Large intestine (tissue), 3 donors: ENCODE measurements around the gene CEP72. TPM values are rescaled to one million over a fixed set of nuclear protein-coding genes. Genes with fewer than 3 reads are reported as not detected.
"Not testable (repeated sequence)": the region's sequence is repeated elsewhere in the genome, so short reads cannot be mapped to it uniquely, and the experiment has no call there.

Source experiments
- DNase-seq, 2 donors: peaks; one replicate each; pipeline versions ENCODE4 v3.0.0 to v3.0.0-alpha.2; 2013
- H3K27ac ChIP-seq: one replicate; pipeline ENCODE4 v1.5.1; 2013; ENCODE audit warnings: low read length
- H3K27me3 ChIP-seq: 2 replicates; pipeline ENCODE4 v1.6.1; 2013; ENCODE audit warnings: low read length; ENCODE audit not compliant: control insufficient read depth, insufficient read depth
- H3K36me3 ChIP-seq: 2 replicates; pipeline ENCODE4 v1.6.1; 2013; ENCODE audit warnings: low read length; ENCODE audit not compliant: control insufficient read depth, insufficient read depth
- H3K4me1 ChIP-seq: one replicate; pipeline ENCODE4 v1.6.1; 2013; ENCODE audit warnings: low read length; ENCODE audit not compliant: control insufficient read depth, insufficient read depth
- H3K4me3 ChIP-seq: one replicate; pipeline ENCODE4 v1.5.1; 2013; ENCODE audit warnings: low read length
- H3K9me3 ChIP-seq: one replicate; pipeline ENCODE4 v1.6.1; 2013; ENCODE audit warnings: mild to moderate bottlenecking, low read depth, low read length, moderate library complexity; ENCODE audit not compliant: control insufficient read depth
- WGBS: methylation state at CpG from one replicate; pipeline ENCODE4 v1.1.5; 2013; ENCODE audit warnings: low lambda C conversion rate; ENCODE audit not compliant: insufficient coverage; 5-methylcytosine and 5-hydroxymethylcytosine counted together
- polyA plus RNA-seq: library from polyadenylated mRNA; unstranded; fragments of 120-200 nt; gene quantifications from one replicate; pipeline ENCODE4 v1.2.1, GENCODE V29; 2013

CEP72 gene
- polyA plus RNA-seq, 1 donor, result 8.5 TPM

- Histone ChIP-seq H3K9me3 (peaks cover 10% of the 10 kb centered on the region), H3K36me3 (no peaks in the 10 kb centered on the region), H3K4me3 (no peak overlapping the region), H3K4me1 (peaks cover 2% of the 10 kb centered on the region), H3K27ac (no peak overlapping the region), H3K27me3 (peaks cover 18% of the 10 kb centered on the region)
- no peak for DNase-seq
- no CpG with 5 or more reads among the region's 8 CpGs for WGBS
Measured at GRCh38 chr5:570886-571285, 41.3 kb upstream of the CEP72 start.

- Histone ChIP-seq H3K27me3 (peaks cover 14% of the 10 kb centered on the region), H3K36me3 (no peaks in the 10 kb centered on the region), H3K4me3 (no peak overlapping the region), H3K4me1 (no peaks in the 10 kb centered on the region), H3K9me3 (peaks cover 13% of the 10 kb centered on the region), H3K27ac (no peak overlapping the region)
- DNase-seq, result no peak
- WGBS, result no CpG with 5 or more reads among the region's 13 CpGs
Measured at GRCh38 chr5:571791-572190, 40.3 kb upstream of the CEP72 start.

GRCh38 chr5:572398-573019 lies 39.6 kb upstream of the CEP72 start:
- H3K4me3 ChIP-seq, result no peak overlapping the region
- no peak for DNase-seq
- WGBS, result no CpG with 5 or more reads among the region's 14 CpGs
- peaks cover 11% of the 10 kb centered on the region for H3K9me3 ChIP-seq
- peaks cover 8% of the 10 kb centered on the region for H3K27me3 ChIP-seq
- H3K36me3 ChIP-seq, result no peaks in the 10 kb centered on the region
- no peak overlapping the region for H3K27ac ChIP-seq
- H3K4me1 ChIP-seq, result no peaks in the 10 kb centered on the region

- H3K4me1 ChIP-seq, result no peaks in the 10 kb centered on the region
- H3K9me3 ChIP-seq, result peaks cover 8% of the 10 kb centered on the region
- no peaks in the 10 kb centered on the region for H3K36me3 ChIP-seq
- WGBS, result no CpG with 5 or more reads among the region's 12 CpGs
- H3K27me3 ChIP-seq, result peaks cover 2% of the 10 kb centered on the region
- DNase-seq, result no peak
- H3K4me3 ChIP-seq, result no peak overlapping the region
- no peak overlapping the region for H3K27ac ChIP-seq
Measured at GRCh38 chr5:573206-573605, 38.9 kb upstream of the CEP72 start.

- peaks cover 4% of the 10 kb centered on the region for H3K27me3 ChIP-seq
- no peaks in the 10 kb centered on the region for H3K36me3 ChIP-seq
- H3K9me3 ChIP-seq, result peaks cover 8% of the 10 kb centered on the region
- H3K4me1 ChIP-seq, result no peaks in the 10 kb centered on the region
- no CpG with 5 or more reads among the region's 16 CpGs for WGBS
- DNase-seq, result no peak
- no peak overlapping the region for H3K27ac ChIP-seq
- no peak overlapping the region for H3K4me3 ChIP-seq
Measured at GRCh38 chr5:573976-574375, 38.2 kb upstream of the CEP72 start.

GRCh38 chr5:574906-575305 lies 37.2 kb upstream of the CEP72 start:
- peaks cover 8% of the 10 kb centered on the region for H3K9me3 ChIP-seq
- H3K4me1 ChIP-seq, result no peaks in the 10 kb centered on the region
- no peak for DNase-seq
- H3K4me3 ChIP-seq, result no peak overlapping the region
- 80% methylated on average over 1 of the region's 16 CpGs for WGBS
- H3K27me3 ChIP-seq, result peaks cover 12% of the 10 kb centered on the region
- no peak overlapping the region for H3K27ac ChIP-seq
- H3K36me3 ChIP-seq, result no peaks in the 10 kb centered on the region

- H3K27ac ChIP-seq, result no peak overlapping the region
- WGBS, result 100% methylated on average over 2 of the region's 4 CpGs
- H3K36me3 ChIP-seq, result no peaks in the 10 kb centered on the region
- H3K9me3 ChIP-seq, result peaks cover 8% of the 10 kb centered on the region
- peaks cover 17% of the 10 kb centered on the region for H3K27me3 ChIP-seq
- H3K4me1 ChIP-seq, result no peaks in the 10 kb centered on the region
- DNase-seq, result no peak
- no peak overlapping the region for H3K4me3 ChIP-seq
Measured at GRCh38 chr5:575636-576035, 36.5 kb upstream of the CEP72 start.

GRCh38 chr5:577214-577613 lies 34.9 kb upstream of the CEP72 start:
- H3K4me3 ChIP-seq, H3K27ac ChIP-seq, H3K4me1 ChIP-seq, DNase-seq, H3K9me3 ChIP-seq, H3K36me3 ChIP-seq: not testable (repeated sequence)
- WGBS, result no CpG with 5 or more reads among the region's 2 CpGs
- peaks cover 19% of the 10 kb centered on the region for H3K27me3 ChIP-seq

GRCh38 chr5:577800-578199 lies 34.3 kb upstream of the CEP72 start:
- H3K4me3 ChIP-seq, result no peak overlapping the region
- H3K27me3 ChIP-seq, result peaks cover 19% of the 10 kb centered on the region
- H3K9me3 ChIP-seq, result peaks cover 8% of the 10 kb centered on the region
- no peaks in the 10 kb centered on the region for H3K36me3 ChIP-seq
- no peak overlapping the region for H3K27ac ChIP-seq
- H3K4me1 ChIP-seq, result no peaks in the 10 kb centered on the region
- no peak for DNase-seq

- Histone ChIP-seq H3K27me3 (peaks cover 19% of the 10 kb centered on the region), H3K9me3 (peaks cover 8% of the 10 kb centered on the region), H3K36me3 (no peaks in the 10 kb centered on the region), H3K27ac (no peak overlapping the region), H3K4me3 (no peak overlapping the region), H3K4me1 (no peaks in the 10 kb centered on the region)
- DNase-seq, result no peak
- no CpG with 5 or more reads among the region's 10 CpGs for WGBS
Measured at GRCh38 chr5:579211-579610, 32.9 kb upstream of the CEP72 start.

GRCh38 chr5:579746-580366 lies 32.3 kb upstream of the CEP72 start:
- Histone ChIP-seq H3K27ac (no peak overlapping the region), H3K9me3 (peaks cover 8% of the 10 kb centered on the region), H3K4me1 (no peaks in the 10 kb centered on the region), H3K36me3 (no peaks in the 10 kb centered on the region), H3K27me3 (peaks cover 19% of the 10 kb centered on the region), H3K4me3 (no peak overlapping the region)
- 14% methylated on average over 1 of the region's 17 CpGs for WGBS
- DNase-seq, result no peak
